ENCODE data around the gene PMFBP1.

Gene PMFBP1

GRCh38 chr16:72172105-72173034 lies at the start of gene PMFBP1:
PMFBP1 (minus strand) TSS chr16:72172155; CDS start chr16:72171208, 947 bp downstream.
- H3K27ac ChIP-seq = peak within 1 kb of the TSS in 1 of 2 donors; percentile 54
- TF ChIP-seq CTCF (IDR thresholded peaks at IDR 0.05) = no peak
- no peak for DNase-seq (ENCODE audit: low spot score)

GRCh38 chr16:72221630-72222024 lies 49.7 kb upstream of the PMFBP1 start:
- Histone ChIP-seq H3K4me3 (no peak overlapping the region), H3K27ac (no peak overlapping the region)
- TF ChIP-seq CTCF (IDR thresholded peaks at IDR 0.05) = no peak
- DNase-seq (ENCODE audit: low spot score) = no peak

More at GRCh38 chr16:72172105-72173034, at the start of gene PMFBP1:
- no peak within 1 kb of the TSS for H3K4me3 ChIP-seq

GRCh38 chr16:72220875-72221629 lies 49.1 kb upstream of the PMFBP1 start:
- no peak for DNase-seq (ENCODE audit: low spot score)
- Histone ChIP-seq H3K4me3 (no peak overlapping the region), H3K27ac (no peak overlapping the region)
- TF ChIP-seq CTCF (IDR thresholded peaks at IDR 0.05) = no peak

GRCh38 chr16:72219282-72219681 lies 47.3 kb upstream of the PMFBP1 start:
- DNase-seq (ENCODE audit: low spot score) = no peak
- no peak for TF ChIP-seq CTCF (IDR thresholded peaks at IDR 0.05)
- no peak overlapping the region for H3K4me3 ChIP-seq
- H3K27ac ChIP-seq = no peak overlapping the region

- TF ChIP-seq CTCF (IDR thresholded peaks at IDR 0.05) = no peak
- H3K27ac ChIP-seq = no peak overlapping the region
- no peak for DNase-seq (ENCODE audit: low spot score)
- no peak overlapping the region for H3K4me3 ChIP-seq
Observed at GRCh38 chr16:72216767-72217166, 44.8 kb upstream of the PMFBP1 start.

- no peak overlapping the region for H3K4me3 ChIP-seq
- no peak overlapping the region for H3K27ac ChIP-seq
- TF ChIP-seq CTCF (IDR thresholded peaks at IDR 0.05) = no peak
- DNase-seq (ENCODE audit: low spot score) = no peak
Observed at GRCh38 chr16:72214821-72215220, 42.9 kb upstream of the PMFBP1 start.

Data from coronary artery (tissue), 2 donors.